Fibroblast of skin of right biceps (primary cell): ENCODE data around the gene FAM168B.

Experiments used
- DNase-seq: peaks from one replicate; pipeline ENCODE4 v3.0.0-alpha.2; 2013

The FAM168B gene

GRCh38 chr2:131038258-131039100, 54.8 kb downstream of the FAM168B start:
- DNase-seq, result no peak

DNA sequence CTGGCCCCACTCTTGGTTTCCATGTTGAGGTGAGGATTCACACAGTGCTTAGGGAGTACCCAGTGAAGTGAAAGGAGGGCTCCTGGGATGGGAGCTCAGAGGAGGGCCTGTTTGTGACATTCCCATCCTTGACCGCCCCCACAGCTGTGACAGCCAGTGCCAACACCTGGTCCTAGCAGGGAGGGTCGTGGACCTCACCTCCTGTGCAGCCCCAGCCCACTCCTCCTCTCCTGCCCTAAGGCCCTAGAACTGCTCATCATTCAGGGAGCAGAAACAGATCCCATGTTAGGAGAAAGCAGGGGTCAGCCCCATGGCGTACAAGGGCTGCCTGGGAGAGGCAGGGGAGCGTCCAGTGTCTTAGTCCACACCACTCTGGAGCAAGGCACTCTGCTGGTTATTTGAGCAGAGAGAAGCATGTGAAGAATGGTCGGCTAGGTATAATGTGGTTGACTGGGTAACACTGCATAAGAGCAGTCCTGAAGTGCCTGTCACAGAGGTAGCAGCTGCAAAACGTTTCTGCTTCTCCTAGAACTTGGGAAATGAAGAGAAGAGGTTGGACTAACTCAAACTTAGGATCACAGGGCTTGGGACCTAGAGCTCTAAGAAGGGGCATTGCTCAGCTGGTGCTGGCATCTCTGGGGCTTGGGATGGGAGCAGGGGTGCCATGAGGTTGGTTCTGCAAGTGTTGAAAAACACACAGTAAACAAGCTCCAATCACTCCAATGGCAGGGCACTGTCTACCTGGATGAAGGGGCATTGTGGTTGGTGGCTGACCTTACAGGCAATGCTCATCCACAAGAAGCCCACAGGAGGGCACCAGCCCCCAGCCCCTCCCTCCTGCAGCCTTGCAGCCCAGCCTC, 55.6 kb downstream of the FAM168B start:
- DNase-seq, result no peak

DNA sequence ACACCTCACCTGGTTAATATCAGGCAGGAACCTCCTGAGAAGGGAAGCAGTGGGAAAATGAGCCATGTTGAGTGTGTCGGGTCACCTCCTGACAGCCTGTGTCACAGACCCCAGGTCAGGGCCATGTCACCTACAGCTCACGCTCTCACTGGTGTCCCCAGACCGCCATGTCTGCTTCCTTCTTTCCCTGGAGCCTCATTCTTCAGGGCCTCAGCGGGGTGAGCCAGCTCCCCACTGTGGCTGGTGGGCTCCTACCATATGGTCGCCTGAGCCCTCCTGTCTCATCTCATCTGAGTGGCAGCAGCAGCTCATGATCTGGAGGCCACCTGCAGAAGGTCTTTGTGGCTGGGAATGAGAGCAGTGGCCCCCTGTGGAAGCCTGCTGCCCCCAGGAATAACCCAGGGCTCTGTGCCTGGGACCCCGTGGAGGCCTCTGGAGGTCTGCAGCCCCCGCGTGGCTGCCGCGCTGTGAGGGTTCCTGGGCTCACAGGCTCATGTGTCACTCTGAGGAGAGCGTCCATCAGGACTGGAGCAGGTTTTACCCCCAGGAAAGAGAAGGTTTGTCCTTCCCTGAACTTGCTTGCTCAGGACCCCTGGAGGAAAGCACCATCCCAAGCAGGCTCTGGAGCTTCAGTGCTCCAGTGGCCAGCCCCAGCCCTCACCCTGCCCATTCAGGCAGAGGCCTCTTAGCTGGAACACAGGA, 56.4 kb downstream of the FAM168B start:
- DNase-seq, result no peak

GRCh38 chr2:131036269-131036668, 57.0 kb downstream of the FAM168B start:
- DNase-seq, result no peak

DNA sequence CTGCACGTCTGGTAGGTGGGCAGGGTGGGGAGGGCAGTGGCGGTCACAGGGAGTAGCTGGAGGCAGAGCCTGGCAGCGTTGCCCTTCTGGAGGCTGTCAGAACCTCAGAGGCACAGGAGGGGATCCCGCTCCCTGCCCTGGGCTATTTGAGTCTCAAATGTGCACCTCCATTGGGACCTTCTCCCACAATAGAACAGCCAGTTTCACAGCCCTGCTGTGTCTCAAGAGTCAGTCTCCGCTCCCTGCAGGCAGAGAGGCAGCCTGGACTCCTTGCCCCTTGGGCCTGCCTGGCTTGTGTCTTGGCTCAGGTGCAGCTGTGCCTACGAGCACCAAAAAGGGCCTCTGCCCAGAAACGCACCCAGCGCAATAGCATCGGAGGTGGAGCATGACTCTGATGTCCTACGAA, 57.4 kb downstream of the FAM168B start:
- no peak for DNase-seq

DNA sequence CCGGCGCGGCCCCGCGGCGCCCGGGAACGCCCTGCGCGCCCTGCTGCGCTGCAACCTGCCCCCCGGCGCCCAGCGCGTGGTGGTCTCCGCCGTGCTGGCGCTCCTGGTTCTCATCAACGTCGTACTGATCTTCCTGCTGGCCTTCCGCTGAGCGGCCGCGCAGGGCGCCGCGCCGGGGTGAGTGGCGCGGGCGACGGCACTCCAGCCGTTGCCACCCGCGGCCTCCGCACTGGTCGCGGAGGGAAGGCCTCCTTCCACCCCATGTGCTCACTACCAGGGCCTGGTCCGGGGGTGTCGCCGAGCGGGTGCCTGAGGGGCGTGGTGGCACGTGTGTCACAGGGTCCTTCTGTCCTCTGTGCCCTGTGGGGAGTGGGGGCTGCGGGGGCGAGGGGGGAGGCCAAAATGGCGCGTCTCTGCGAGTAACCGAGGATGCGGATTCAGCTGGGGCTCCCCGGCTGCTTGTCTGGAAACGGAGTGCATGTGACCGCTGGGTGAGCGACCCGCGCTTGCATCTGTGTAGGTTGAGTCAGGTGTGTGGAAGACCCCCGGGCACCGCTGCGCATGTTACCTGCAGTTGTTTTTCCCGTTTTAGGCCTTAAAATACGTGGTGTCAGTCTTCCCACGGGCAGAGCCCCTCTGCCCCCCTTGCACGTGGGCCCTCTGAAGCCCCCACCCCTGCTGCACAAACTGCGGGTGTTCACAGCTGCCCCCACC, 58.0 kb downstream of the FAM168B start:
- no peak for DNase-seq

DNA sequence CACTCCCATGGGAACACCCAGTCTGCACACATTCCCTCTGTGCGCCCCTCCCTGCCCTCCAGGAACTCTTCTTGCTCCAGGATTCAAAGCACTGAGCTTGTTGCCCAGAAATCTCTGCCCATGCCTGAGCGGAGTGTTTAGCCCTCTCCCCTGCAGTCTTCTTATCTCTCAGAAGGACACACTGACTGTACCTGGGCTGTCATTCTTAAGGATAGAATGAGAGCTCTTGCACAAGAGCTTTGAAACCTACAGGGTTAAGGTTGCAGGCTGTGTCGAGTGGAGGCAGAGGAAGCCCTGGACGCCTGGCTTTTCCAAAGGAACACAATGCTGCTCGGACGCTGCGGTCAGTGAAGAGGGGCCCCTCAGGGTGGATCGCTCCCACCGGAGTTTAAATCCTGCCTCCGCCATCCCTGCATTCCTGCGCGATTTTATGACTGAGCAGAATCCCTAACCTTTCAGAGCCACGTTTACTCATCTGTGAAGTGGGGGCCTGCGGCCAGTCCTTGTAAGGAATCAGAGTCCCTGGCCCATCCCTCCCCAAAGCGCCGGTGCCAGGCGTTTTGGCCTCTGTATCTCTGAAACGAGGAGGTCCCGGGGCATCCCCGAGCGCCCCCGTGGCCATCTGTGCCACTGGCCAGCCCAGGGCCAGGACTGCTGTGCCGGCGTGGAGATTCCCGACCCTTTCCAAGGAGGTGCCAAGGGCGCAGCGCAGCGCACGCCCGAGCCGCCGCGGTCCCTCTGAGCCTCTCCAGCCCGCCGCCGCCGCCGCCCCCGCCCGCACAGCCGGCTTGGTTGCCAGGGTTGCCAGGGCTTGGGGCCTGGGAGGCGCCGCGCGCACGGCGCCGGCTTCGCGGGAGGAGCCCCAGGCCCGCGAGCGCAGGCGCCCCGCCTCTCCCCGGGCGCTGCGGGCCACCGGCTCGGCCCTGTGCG, 58.9 kb downstream of the FAM168B start:
- DNase-seq, result peak; percentile 31

DNA sequence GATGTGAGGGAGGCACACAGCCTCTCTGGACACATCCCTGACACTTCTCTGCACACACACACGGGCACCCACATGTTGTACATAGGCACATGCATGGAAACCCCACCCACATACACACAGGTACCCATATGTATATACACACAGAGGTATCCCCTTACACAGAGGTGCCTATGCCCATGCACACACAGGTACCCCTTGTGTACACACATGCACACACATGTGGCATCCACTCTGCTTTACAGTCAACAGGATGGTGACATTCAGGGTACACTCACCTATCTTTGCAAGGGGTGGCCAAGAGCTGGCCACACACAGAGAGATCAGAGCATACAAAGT, 59.5 kb downstream of the FAM168B start:
- DNase-seq, result no peak

DNA sequence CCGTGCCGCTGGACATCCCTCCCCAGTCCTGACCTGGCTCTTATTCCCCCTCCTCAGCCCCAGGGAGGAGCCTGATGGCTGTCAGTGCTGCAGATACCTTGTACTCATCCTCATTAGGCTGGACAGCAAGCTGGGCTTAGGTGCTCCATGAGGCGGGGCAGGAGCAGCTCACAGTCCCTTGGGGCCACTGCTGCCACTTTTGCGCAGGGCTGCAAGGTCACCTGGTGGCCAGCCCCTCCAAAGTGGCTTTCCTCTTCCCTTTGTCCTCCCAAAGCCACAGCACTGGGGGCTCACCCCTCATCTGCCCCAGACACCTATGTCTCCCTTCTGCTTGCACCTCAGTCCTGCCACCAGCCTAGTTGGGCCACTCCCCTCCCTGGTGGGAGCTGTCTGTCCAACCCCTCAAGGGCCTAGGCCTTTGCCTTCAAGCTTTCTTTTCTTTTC, 60.8 kb downstream of the FAM168B start:
- no peak for DNase-seq

DNA sequence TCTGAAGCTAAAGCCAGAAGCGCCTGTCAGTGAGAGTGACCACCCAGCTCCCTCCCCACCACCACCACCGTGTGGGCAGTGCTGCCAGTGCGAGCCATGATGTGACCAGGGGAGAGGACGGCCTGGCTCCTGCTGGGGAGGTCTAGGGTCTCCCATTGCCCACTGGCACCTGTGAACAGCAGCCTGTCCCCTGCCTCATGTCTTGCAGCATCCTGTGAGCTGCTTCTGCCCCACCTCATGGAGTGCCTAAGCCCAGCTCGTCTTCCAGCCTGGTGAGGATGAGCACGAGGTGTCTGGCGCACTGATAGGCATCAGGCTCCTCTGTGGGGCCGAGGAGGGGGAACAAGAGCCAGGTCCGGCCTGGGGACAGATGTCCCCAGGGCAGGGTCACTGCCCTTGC, 61.4 kb downstream of the FAM168B start:
- no peak for DNase-seq

DNA sequence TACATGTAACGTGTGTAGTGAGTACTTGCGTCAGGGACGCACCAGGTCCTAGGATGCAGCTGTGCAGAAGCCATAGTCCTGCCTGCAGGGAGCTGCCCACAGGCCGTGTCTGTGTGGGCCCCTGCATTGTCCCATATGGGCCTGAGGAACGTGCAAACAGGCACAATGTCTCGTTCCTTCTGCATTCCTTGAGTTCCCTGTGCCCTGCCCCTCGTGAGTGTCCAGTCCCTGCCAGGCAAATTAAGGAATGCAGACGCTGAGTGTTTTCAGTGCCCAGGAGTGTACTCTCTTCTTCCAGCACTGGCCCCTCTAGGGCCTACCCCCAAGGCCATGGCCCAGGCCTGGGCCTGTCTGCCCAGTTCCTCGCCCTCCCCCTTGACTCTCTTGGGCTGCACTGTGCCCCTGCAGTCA, 61.8 kb downstream of the FAM168B start:
- DNase-seq, result no peak

DNA sequence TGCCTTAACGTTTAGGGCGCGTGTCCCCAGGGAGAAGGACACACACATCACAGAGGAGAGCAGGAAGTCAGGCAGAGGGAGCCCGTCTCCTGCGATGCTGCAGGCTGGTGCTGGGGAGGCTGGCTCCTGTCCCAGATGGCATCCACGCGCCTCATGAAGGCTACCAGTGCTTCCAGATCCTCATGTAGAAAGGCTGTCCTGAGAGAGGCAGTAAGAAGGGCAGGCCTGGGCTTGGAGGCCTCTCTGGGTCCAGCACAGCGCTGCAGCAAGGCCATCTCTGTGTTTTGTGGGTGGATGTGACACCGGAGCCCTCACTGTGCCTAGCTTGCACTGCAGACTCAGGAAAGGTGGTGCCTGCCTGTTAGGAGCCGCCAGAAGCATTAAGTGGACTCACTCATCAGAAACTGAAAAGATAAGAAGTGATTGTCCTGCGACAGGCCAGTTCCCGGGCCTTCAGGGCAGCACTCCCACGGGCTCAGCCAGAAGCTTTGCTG, 62.7 kb downstream of the FAM168B start:
- DNase-seq, result no peak

GRCh38 chr2:131029812-131030211, 63.4 kb downstream of the FAM168B start:
- no peak for DNase-seq

DNA sequence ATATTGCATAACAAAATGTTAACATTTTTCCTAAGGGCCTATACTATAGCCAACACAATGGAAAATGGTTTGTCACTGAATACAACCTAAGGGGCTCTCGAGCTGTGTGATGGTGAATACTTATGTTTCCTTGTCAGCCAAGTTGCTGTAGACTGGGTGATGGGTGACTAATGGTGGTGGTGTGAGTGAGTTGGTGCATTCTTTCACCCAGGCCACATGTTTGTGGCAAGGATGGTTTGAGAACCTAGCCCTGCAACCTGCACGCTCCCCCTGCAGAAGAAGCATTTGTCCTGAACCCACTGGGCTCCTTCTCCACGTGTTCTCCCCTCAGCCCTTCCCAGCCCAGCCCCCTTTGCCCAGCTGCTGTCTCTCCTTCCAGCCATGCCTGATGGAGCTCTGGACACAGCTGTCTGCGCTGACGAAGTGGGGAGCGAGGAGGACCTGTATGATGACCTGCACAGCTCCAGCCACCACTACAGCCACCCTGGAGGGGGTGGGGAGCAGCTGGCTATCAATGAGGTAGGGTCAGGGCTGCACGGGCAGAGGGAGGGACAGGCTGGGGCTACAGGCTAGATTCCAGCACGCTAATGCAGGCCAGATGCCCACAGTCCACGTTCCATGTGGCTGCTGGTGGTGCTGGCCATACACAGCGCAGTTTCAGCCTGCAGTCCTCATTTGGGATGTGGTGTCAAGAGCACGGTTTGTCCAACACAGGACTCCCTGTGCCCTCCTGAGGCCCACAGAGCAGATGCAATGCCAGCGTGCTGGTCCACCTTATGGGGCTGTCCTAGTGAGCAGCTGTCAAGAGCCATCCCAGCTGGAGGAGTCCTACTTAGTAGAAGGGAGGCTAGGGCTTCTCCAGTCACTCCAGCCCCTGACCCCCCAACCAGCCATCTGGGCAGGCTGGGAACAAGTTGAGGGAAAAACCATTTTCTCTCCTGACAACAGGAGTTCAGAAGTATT, 65.4 kb downstream of the FAM168B start:
- DNase-seq, result no peak

DNA sequence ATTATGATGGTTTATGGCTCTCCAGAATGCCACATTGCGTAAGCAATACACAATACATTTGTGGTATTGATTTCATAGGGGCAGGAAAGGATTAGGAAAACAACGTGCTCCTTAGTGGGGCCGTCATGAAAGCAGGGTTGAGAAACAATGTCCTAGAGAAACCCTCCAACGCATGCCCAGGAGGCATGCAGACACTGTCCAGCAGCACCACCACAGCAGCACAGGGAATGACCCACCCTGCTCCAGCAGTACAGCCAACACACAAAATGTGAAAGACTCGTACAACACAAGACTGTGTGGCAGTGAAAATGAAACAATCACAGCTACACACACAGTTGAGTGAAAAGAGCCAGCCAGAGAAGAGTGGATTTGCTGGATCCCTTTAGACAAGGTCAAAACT, 66.3 kb downstream of the FAM168B start:
- DNase-seq, result no peak

DNA sequence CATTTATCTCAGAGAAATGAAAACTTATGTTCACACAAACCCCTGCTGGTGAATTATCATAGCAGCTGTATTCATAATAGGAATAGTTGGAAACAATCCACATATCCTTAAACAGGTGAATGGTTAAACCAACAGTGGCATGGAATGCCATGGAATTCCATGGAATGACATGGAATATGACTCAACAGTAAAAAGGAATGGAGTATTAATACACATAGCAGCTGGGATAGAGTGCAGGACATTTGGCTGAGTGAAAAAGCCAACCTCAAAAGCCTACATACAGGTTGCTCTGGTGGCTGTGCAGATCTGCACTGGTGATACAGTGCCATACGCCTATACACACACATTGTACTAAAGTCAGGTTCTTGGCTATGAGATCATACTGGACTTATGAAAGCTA, 69.5 kb downstream of the FAM168B start:
- DNase-seq, result no peak

DNA sequence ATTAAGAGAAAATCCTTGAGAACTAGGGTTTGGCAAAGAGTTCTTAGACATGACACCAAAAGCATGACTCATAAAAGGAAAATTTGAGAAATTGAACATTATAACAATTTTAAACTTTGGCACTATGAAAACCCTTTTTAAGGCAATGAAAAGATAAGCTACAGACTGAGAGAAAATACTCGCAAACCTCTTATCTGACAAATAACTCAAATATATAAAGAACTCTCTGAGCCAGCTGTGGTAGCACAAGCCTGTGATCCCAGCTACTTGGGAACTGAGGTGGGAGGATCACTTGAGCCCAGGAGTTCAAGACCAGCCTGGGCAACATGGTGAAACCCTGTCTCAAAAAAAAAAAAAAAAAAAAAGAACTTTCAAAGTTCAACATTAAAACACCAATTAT, 70.5 kb downstream of the FAM168B start:
- DNase-seq, result peak; percentile 9

GRCh38 chr2:131016826-131017741, 76.2 kb downstream of the FAM168B start:
- peak; percentile 63 for DNase-seq

DNA sequence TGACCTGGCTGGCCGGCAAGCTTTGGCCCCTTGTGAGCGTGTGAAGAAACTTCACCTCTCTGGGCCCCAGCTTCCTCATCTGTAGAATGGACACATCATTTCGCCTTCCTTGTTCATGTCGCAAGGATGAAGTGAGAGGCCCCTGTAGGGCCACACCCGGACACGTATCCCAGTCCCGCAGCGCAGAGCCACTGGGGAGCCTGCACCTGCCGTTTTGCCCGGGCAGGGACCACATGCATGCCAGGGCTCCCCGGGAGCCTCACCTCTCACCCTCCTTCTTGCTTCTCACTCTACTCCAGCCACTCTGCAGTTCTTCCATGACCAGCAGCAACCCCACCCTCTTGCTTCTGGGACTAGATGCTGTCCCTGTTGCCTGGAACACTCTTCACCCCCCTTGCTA, 77.5 kb downstream of the FAM168B start:
- DNase-seq, result no peak
